ACHN (cell line): ENCODE data around the gene PDZK1.
"Not testable (repeated sequence)": the region's sequence is repeated elsewhere in the genome, so short reads cannot be mapped to it uniquely, and the experiment has no call there.

ENCODE experiments used
- DNase-seq: peaks from one replicate; pipeline ENCODE4 v3.0.0-alpha.2; 2015
- in situ Hi-C: cut with HindIII; loops from 2 replicates; pipeline ENCODE4 v1.10.0; 2017; ENCODE audit warnings: low sequenced_read_pairs, low pct_ligation_motif_present, low pct_unique_long_range_greater_than_20kb

PDZK1 gene

DNA sequence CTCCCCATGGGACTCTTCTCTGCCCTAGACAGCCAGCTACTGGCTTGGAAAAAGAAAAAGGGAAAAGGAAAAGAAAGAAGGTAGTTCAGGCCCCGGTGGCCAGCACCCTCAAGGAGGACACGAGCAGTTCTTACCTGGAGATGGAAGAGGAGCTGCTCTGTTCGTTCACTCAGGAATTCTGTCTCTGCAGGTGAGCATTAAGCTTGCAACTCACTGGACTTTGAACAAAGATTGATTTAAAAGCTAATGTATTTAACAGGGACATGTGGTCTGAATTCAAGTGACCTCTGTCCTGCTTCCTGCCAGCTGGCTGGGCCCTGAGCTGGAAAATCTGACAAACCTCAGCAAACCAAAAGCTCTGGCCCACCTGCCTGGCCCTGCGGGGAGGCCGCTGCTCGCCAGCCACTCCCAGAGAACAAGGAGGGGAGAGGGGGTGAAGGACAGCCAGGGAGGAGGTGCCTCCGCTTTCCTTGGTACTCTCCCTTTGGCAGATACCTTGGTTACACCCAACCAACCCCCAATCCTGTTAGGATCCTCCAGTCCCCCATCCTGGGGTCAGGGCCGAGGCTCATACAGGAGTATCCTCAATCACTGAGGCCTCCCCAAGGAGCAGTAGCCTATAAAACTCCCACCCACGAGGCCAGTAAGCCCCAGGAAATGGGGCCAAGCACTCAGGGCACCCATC is at the start of gene PDZK1:
Gene PDZK1 (minus strand): TSS at position 186 of the 685 bp plus-strand sequence. CDS start 19,347 bp downstream, outside the sequence.
- peak; percentile 63 for DNase-seq
- in situ Hi-C loops = no loop called here

DNA sequence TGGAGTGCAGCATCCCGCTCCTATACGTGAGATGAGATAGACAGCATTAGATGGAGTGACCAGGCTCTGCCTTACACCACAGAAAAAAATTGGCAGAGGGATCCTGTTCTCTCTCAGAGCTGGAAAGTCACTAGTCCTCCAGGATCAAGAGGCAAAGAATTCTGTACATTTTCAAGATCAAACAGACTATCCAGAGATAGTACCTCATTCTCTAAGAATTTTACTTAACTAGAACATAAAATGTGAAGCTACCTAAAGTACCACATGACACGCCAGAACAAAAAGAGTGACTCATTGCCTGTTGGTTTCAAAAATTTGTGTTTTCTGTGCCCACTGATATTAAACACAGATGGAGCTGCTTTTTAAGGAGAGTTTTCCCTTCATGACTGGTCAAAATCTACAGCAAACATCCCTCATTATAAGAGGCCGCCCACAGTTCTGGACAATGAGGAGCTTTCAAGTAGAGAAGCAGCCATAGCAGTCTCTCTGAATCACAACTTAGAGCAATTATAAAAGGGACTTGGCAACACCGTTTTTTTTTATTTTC is 44.4 kb upstream of the PDZK1 start:
- peak; percentile 14 for DNase-seq
- in situ Hi-C loops = no loop called here

DNA sequence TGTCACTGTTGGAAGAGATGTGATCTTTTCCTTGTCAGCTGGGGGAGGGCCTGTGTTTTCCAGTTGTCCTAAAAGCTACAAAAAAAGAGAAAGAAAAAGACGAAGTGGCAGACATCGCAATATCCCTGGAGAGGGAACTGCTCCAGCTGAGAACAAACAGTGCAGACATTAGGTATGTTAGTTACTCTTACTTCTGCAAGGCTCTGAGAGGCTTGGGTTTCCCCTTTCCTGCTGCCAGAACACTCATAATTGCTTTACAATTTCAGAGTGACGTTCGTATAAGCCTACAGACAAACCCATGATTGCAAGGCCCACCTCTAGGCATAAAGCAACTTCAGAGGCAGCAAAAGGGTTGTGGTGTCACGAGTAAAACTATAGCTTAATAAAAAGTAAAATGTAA is 43.3 kb upstream of the PDZK1 start:
- DNase-seq = no peak
- in situ Hi-C loops = no loop called here

DNA sequence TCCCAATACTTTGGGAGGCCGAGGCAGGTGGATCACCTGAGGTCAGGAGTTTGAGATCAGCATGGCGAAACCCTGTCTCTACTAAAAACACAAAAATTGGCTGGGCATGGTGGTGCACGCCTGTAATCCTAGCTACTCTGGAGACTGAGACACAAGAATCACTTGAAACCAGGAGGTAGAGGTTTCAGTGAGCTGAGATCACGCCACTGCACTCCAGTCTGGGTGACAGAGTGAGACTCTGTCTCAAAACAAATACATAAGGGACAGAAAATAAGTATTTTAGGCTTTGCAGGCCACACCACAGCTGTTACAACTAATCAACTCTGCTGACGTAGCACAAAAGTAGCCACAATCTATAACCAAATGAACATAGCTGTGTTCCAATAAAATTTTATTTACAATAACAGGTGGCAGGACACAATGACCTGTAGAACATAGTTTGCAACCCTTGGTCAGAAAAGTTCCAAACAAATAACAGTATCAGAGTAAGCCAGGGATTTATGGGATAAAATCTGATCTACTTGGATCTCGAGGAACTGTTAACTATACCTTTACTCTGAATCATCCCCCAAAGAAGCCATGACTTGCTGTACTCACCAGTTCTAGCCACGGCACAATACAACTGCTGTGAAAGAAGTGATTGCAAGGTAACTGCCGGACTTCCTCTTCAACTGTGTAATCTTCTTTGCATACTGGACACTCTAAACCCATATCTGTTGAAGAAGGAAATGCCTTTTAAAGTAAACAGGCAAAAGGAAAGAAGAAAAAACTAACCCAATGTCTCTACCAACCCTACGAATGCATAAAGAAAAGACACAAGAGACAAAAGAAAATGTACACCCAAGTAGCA is 40.5 kb upstream of the PDZK1 start:
- in situ Hi-C loops = loop anchor here (25.0 kb wide), 1 partner anchor 90 kb away; the partner anchor contains the start of gene NUDT17
- no peak for DNase-seq

DNA sequence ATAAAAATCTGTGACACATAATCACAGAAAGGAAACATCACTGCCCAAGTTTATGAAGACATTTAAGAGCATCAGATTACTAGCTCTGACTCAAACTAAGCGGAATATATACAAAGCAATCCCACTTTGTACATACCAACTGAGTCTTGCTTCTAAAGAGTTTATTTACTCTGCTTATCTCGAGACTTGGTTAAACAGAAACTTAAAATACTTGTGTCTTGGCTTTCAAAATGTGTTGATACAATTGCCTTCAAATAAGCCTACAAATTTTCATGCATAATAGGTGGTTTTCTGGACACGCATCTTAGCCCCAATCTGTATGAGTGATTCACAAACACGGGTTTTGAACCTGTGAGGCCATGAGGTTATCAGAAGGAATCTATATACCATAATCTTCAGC is 33.1 kb upstream of the PDZK1 start:
- in situ Hi-C loops = loop anchor here (25.0 kb wide), 1 partner anchor 97 kb away; the partner anchor contains the start of gene NUDT17
- DNase-seq = no peak

DNA sequence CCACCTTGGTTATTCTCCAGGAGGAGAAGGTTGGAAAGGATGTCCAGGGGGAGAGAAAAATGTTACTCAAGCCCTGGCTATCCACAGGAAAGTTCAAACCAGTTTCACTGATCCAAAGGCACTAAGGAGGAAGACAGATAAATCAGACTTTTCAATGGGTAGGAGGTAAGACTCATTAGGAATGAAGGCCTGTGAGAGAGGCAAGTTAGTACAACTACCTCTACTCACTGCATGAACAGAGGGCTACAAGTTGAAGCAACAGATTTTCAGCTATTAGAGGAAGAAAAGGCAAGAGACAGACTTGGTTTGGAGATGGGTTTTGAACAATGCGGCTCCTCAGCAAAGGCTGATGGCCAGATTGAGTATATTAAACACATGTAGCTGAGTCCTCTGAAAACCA is 29.0 kb upstream of the PDZK1 start:
- in situ Hi-C loops = loop anchor here (25.0 kb wide), 1 partner anchor 101 kb away; the partner anchor contains the start of gene NUDT17
- no peak for DNase-seq

DNA sequence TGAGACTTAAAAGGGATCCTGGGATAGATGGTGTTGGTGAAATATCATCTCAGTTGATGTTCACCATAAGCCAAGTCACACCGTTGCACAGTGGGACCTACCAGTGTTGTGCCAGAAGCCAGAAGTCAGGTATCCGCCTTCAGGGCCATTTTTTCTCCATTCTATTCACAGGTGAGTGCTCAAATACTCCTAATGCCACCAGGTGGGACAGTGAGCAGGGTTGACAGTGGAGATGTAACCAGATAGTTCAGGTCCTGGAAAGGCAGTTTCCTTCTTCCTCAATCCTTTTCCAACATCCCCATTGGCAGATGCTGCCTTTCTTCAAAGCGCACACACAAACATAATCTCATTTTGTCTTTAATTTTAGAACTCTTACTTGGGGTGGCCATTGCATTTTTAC is 23.7 kb upstream of the PDZK1 start:
- no peak for DNase-seq
- in situ Hi-C loops = loop anchor here (25.0 kb wide), 1 partner anchor 106 kb away; the partner anchor contains the start of gene NUDT17

DNA sequence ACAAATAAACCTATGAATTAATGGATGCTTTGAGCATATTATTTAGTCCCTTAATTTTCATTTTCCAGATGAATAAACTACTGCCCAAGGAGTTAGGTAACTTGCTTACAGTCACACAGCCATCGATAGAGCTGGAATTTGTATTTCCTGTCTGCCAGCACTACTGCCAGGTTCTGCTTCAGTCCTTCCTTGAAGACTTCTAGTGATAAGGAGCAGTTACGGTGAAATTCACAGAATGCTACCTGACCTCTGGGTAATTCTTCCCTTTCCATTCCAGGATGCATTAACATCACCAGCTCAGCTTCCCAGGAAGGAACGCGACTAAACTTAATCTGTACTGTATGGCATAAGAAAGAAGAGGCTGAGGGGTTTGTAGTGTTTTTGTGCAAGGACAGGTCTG is 23.3 kb upstream of the PDZK1 start:
- DNase-seq = no peak
- in situ Hi-C loops = loop anchor here (25.0 kb wide), 1 partner anchor 107 kb away; the partner anchor contains the start of gene NUDT17

DNA sequence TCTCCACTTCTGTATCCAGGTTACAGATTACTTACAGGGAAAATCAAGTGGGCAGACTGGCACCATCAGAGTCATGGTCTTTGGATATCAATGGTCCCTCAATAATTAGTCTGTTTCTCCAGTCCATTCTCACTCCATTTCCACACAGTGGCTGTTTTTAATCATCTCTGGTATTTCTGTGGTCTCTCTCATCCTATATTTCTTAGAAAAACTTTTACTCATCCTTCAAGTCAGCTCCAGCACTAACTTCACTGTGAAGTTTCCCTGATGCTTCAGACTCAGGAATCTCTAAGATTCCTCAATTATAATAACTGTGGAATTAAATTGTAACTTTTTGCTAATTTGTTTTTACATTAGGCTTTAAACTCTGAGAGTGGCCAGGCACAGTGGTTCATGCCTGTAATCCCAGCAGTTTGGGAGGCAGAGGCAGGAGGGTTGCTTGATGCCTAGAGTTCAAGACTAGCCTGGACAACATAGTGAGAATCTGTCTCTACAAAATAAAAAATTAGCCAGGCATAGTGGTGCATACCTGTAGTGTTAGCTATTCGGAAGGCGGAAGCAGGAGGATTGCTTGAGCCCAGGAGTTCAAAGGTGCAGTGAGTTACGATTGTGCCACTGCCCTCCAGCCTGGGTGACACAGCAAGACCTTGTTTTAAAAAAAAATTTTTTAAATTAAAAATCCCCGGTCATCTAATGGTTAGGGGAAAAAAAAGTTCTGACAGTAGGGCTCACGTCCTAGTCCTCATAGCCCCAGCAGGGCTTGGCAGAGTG is 22.7 kb upstream of the PDZK1 start:
- in situ Hi-C loops = loop anchor here (25.0 kb wide), 1 partner anchor 107 kb away; the partner anchor contains the start of gene NUDT17
- DNase-seq = no peak

DNA sequence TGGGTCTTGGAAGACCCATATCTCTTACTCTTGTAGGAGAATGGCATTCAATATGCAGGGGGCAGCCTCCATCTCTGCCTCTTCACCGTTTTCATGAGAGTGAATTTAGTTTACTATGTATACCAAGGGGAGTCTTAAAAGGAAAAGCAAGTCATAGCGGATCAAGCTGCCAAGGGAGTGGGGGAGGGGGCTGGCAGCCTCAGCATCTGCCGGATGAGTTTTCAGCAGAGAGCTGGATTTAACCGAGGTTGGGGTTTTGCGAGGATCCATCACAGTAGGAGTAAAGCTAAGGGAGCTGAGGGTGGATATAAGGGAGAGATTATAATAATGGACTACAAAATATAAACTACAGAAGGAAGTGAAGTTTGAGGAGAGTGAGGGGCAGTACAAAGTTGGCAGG is 22.0 kb upstream of the PDZK1 start:
- in situ Hi-C loops = loop anchor here (25.0 kb wide), 1 partner anchor 108 kb away; the partner anchor contains the start of gene NUDT17
- no peak for DNase-seq

DNA sequence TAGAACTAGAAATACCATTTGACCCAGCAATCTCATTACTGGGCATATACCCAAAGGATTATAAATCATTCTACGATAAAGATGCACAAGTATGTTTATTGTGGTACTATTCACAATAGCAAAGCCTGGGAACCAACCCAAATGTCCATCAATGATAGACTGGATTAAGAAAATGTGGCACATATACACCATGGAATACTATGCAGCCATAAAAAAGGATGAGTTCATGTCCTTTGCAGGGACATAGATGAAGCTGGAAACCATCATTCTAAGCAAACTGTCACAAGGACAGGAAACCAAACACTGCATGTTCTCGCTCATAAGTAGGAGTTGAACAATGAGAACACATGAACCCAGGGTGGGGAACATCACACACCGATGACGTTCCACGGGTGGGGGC is 19.0 kb upstream of the PDZK1 start:
- in situ Hi-C loops = loop anchor here (25.0 kb wide), 1 partner anchor 111 kb away; the partner anchor contains the start of gene NUDT17
- not testable (repeated sequence) for DNase-seq

DNA sequence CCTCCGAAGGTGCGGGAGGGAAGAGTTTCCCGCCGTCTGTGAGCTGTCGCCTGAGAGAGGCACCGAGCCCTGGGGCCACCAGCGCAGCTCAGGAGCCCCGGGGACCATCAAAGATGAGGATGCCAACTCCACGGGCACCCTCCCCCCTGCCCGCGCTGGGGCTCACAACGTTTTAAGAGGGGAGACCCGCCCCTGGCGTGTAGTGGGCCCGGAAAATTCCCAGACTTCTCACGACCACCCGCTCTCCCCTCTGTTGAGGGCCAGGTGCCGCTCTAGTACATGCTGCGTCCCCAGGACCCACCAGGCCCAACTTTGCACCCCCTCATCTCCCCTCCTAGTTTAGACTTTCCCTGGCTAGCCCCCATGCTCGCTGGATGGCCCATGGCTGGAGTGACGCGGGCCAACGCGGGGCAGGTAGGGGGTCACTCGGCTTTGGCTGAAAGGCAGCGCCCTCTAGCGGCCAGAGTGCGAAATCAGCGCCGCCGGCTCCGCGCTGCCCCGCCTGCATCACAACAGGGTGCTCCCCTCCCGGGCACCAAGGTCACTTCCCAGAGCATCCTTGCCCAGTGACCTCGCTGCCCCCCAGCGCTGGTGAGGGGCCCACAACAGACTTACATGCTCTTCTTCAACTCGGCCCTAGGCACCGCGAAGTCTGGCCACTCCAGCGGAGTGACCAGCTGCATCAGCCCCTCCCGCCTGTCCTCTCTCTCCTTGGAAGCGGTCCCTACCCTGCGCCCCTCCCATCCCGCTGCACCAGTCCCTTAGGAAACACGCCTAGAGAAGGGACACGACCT is 13.9 kb upstream of the PDZK1 start:
- in situ Hi-C loops = no loop called here

DNA sequence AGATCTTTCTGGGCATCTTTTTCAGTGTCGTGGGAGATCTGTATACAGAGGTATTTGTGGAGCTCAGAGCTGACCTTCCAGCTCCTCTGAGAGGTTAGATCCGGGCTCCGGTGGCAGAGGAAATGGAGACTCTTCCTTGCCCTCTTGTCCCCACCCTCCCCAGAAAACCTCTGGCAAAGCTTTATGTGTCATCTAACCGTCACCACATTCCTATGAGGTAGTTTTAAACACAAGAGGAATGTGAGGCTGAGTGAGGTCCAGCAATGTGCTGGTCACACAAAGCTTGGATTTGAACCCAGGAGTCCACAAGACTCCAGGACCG is 13.3 kb upstream of the PDZK1 start:
- in situ Hi-C loops = no loop called here
- DNase-seq = peak; percentile 92

More for the DNA sequence above, 13.9 kb upstream of the PDZK1 start:
- DNase-seq = peak; percentile 86

DNA sequence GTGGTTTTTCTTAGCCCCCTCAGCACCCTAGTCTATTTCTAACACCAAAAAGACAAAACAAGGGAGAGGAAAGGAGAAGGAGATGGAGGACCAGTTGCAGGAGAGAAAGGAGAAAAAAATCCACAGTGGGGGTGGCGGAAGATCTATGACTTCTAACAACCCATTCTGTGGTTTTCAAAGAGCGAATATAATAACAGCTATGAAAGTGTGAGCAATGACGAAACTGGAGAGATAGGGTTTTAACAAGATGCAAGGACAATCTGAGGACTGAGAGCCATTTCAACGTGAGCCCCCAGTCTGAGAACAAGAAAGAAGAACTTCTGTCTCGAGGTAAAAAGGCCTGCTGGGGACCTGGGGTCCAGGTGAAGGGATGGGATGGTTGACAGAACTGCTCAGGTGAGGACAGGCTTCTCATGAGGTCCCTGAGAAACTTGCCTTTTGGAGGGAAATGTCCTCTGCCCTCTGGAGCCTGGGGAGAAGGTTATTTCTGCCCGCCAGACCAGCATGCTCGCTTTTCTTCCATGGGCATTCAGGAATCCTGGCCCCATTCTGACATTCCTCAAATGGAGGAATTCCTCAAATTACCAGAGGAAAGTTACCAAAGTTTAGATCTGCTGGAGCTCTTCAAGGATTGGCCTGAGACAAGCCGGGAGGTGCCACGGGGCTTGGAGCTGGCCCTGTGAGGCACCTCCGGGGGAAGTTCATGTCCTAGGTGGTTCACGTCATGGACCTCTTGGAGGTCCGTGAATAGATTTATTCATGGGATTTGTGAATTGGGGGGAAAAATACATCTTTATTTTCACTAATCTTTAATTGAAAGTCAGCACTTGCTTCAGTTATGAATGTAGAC is 12.3 kb upstream of the PDZK1 start, which contains the start of gene CD160:
Gene CD160 (plus strand): TSS at position 270 of the 850 bp plus-strand sequence. CDS start 8,829 bp downstream, outside the sequence.
- in situ Hi-C loops = no loop called here
- DNase-seq = no peak

DNA sequence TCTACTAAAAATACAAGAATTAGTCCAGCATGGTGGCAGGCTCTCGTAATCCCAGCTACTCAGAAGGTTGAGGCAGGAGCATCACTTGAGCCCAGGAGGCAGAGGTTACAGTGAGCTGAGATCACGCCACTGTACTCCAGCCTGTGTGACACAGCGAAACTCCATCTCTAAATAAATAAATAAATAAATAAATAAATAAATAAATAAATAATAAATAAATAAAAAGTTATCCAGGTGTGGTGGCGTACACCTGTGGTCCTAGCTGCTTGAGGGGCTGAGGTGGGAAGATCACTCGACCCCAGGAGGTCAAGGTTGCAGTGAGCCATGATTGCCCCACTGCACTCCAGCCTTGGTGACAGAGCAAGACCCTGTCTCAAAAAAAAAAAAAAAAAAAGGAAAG is 11.3 kb upstream of the PDZK1 start:
- in situ Hi-C loops, DNase-seq: not testable (repeated sequence)

DNA sequence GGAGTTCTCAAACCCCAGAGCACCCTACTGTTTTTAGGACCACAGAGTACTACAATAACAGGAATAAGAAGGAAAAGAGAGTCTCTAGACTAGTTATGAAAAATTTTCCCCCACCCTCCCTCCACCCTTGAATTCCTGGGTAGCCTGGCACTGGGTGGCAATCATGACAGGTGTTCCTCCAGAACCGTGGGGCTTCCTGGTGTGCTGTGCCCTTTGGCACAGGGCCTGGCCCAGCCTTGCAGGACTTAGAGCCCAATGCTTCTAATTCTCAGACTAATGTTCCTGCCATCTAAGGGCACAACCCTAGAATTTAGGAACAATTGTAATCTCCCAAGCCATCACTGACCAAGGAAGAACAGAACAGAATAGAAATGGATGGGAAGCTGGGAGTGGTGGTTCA is 10.7 kb upstream of the PDZK1 start:
- in situ Hi-C loops = no loop called here
- no peak for DNase-seq
